ENCODE results near the gene FITM2.

FITM2 gene

GRCh38 chr20:44280387-44280786 is 30.6 kb downstream of the FITM2 start:
- no peak for DNase-seq (ENCODE audit: low spot score)

- DNase-seq (ENCODE audit: low spot score) = no peak
Observed at GRCh38 chr20:44279228-44279627, 31.8 kb downstream of the FITM2 start.

DNA sequence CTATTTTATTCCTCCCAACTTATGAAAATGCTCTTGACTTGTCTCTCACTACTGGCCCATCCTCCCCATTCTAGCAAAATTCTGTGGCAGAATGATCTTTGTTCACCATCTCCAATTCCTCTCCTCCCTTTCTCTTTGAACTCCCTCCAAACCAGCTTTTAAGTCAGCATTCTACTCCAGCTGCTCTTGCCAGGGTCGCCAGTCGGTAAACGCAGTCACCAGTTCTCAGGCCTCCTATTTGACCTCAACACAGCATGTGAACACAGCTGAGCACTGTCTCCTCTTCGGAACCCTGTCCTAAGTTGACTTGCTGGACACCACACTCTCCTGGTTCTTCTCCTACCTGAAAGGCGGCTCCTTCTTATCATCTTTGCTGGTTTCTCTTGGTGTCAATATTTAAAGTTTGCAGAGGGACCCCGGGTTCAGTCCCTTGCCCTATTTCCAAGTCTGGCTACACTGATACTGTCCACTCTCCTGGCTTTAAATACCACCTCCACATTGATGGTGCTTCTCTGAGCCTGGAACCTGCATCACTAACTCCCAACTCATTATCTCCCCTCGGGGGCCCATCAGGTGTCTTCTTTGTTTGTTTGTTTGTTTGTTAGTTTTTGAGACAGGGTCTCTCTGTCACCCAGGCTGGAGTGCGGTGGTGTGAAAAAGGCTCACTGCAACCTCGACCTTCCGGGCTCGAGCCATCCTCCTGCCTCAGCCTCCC is 36.5 kb downstream of the FITM2 start:
- no peak for DNase-seq (ENCODE audit: low spot score)

DNA sequence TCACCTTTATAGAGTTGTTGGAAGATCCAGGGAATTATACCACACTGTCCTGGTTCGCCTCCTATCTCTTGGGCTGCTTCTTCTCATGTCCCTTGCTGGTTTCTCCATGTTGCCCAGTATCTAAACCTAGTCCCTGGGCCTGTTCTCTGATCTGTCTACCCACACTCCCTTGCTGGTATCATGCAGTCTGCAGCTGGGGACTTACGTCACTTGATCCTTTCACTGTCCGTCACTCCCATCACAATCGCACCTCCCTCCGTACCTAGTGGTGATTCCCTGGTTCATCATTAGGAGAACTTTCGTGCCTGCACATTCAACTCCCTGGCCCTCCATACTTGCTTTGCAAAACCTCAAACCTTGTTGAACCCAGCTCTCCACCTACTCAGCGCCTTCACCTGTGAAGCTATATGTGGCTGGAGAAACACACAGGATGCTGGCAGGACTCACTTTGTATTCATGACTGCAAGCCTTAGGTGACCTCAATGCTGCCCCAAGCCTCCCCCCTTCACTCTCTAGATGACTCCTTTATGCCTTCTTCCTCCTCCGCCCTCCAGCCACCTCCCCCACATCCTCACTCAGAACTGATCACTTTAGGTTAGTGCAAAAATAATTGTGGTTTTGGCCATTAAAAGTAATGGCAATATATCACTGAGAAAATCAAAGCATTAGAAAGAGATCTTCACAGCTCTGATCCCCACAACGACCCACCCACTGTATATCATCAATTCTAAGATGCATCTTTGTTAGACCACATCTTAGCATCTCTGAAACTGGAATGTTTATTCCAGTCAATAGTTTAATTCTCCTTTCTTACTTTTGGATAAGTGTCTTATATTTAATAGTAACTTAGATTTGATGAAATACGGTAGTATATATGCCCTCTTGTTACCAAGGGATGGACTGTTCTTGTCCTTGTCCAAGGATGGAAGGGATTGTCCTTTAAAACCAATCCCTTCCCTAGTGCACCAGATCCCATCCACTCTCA is 37.5 kb downstream of the FITM2 start:
- DNase-seq (ENCODE audit: low spot score) = no peak

DNA sequence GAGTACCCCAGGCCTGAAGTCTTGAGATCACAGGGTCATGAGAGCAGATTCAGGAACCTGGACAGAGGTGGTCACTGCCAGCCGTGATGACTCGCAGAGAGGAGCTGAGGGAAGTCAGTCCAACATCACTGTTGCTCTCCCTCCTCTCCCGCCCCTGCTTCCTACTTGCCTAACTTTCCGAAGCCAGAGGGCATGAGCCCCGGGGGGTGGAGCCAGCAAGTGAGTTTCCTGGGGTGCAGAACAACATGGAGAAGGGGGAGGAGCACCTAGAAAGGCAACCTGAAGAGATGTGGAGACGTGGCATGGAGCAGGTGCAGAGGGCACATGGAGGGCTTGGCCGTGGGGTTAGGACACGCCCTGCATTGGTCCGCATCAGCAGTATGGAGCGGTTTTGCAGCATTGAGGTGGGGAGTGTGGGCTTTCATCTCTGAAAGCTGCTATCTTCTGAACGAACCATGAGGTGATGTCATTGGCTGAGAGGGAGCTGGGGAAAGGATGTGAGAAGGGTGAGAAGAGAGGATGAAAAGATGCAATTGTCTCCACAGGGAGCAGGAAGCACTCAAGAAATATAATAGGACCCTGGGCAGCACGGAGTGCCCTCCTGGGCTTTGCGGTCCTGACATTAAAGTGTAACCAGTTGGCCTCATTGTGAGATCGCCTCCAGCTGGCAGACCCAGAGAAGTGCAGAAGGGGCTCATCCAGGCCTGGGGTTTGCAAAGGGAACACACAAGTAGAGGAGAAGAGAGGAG is 38.9 kb downstream of the FITM2 start:
- peak; percentile 8 for DNase-seq (ENCODE audit: low spot score)

- DNase-seq (ENCODE audit: low spot score) = no peak
Observed at GRCh38 chr20:44268802-44269201, 42.2 kb downstream of the FITM2 start.

DNA sequence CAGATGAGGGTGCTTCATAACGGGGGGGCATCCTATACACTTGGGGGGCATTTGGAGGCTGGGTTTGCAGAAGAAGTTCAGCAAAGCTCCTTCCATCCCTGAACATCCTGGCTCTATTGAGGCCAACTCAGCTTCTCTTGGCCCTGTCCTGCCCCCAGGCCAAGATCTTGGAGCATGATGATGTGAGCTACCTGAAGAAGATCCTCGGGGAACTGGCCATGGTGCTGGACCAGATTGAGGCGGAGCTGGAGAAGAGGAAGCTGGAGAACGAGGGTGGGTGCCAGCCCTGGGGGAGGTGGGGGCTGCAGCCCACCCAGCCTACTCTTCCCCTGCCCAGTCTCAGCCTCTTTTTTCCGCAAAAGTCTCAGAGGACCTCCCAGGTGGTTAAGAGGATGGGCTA is 46.7 kb downstream of the FITM2 start:
- DNase-seq (ENCODE audit: low spot score) = no peak

GRCh38 chr20:44258226-44258890 is 52.6 kb downstream of the FITM2 start:
- no peak for DNase-seq (ENCODE audit: low spot score)

GRCh38 chr20:44256961-44257360 is 54.0 kb downstream of the FITM2 start:
- DNase-seq (ENCODE audit: low spot score) = no peak

- no peak for DNase-seq (ENCODE audit: low spot score)
Observed at GRCh38 chr20:44255942-44256341, 55.1 kb downstream of the FITM2 start.

DNA sequence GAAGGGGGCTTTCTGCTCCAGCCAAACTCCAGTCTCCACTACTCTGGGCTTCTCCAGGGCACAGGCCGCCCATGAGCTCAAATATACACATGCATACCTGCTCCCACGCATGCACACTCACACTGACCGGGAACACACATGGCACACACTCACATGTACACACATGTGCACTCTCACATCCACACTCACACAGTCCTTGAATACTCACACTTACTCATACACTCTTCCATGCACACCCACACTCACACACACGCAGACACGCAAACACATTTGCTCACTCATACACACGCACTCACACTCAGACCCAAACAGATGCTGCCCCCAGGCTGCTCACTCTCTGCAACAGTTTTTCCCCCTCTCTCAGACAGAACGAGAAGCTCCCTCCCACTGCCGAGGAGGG is 56.9 kb downstream of the FITM2 start:
- DNase-seq (ENCODE audit: low spot score) = no peak

DNA sequence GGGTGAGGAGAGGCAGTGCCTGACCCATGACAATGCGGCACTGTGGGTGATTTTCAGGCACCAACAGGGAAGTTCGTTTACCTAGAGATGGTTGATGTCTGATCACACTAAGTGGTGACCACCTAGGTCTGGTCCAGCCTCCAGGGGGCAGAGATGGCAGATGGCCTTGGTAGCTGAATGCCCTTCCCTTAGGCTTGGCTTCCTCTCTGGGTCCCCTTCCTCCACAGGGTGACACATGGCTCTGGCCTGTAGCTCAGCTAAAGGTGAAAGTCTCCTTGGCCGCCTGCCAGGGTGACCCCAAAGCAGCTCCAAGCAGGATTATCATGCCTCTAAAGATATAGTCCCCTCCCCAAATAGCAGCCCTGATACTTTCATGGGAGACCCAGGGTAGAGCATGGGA is 57.5 kb downstream of the FITM2 start:
- no peak for DNase-seq (ENCODE audit: low spot score)

Data from COLO829 (cell line).